Measurements from ENCODE around the gene PPRC1. TPM values are rescaled to one million over a fixed set of nuclear protein-coding genes. Genes with fewer than 3 reads are reported as not detected.

The PPRC1 gene
- total RNA-seq, 4 donors from 2014 or later = 15.4 to 105 (median 31.9) TPM

DNA sequence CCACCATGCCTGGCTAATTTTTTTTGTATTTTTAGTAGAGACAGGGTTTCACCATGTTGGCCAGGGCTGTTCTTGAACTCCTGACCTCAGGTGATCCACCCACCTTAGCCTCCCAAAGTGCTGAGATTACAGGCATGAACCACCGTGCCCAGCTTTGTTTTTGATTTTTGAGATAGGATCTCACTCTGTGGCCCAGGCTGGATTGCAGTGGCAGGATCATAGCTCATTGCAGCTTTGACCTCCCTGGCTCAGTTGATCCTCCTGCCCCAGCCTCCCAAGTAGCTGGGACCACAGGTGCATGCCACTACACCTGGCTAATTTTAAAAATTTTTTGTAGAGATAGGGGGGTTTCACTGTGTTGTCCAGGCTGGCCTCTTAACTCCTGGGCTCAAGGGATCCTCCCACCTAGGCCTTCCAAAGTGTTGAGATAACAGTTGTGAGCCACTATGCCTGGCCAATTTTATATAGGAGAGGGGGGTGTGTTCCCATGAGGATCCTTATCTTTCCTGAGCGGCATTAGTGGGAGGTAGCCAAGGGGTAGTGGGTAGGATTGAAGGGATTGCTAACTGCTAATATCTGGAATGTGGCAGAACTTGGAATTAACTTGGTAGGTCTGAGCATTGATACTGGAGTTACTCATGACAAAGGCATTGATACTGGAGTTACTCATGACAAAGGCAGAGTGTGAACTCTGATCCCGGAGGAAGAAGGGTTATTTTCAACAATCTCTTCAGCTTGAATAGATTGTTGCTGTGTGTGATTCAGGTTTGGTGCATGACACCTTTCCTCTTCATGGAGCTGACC is 18.3 kb downstream of the PPRC1 start:
- no peak for DNase-seq (ENCODE audit: low spot score)
- TF ChIP-seq, protein P1, sequence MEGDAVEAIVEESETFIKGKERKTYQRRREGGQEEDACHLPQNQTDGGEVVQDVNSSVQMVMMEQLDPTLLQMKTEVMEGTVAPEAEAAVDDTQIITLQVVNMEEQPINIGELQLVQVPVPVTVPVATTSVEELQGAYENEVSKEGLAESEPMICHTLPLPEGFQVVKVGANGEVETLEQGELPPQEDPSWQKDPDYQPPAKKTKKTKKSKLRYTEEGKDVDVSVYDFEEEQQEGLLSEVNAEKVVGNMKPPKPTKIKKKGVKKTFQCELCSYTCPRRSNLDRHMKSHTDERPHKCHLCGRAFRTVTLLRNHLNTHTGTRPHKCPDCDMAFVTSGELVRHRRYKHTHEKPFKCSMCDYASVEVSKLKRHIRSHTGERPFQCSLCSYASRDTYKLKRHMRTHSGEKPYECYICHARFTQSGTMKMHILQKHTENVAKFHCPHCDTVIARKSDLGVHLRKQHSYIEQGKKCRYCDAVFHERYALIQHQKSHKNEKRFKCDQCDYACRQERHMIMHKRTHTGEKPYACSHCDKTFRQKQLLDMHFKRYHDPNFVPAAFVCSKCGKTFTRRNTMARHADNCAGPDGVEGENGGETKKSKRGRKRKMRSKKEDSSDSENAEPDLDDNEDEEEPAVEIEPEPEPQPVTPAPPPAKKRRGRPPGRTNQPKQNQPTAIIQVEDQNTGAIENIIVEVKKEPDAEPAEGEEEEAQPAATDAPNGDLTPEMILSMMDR (IDR thresholded peaks at IDR 0.05) = no peak

DNA sequence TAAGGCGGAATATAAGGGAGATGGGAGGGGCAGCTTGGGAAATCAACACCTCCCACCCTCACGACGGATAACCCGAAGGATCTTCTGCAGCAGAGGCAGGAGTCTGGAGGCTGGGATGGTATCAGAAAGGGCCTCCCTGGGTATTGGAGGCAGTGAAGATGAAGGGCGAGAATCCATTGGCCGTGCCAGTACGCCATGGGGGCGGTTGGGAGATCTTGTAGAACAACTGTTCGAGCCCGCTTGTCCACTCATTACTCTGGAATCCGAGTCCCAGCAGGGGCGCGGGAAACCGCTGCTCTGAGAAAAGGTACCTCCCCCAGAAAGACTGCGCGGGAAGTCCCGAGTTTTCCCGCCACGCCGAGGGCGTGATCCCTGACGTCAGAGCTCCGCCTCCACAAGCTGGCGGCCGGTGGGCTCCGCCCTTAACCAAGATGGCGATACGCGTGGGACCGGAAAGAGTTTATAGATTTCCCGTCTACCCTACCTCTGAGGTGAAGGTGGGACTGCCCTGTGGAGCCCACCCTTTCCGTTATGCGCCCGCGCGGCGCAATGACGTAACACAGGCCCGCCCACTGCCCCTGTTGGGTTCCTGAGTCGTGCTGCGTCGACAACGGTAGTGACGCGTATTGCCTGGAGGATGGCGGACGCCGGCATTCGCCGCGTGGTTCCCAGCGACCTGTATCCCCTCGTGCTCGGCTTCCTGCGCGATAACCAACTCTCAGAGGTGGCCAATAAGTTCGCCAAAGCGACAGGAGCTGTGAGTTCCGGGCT is 19.1 kb downstream of the PPRC1 start, which contains the start of gene NOLC1:
Gene NOLC1, plus strand, starts transcription at position 616 of the 771 bp plus-strand sequence. Its CDS starts 22 bp downstream, at position 638.
- DNase-seq (ENCODE audit: low spot score) (peak; percentile 99), ATAC-seq (ENCODE audit: low FRiP score) (peak; percentile 95)
- TF ChIP-seq, protein P1 (IDR thresholded peaks at IDR 0.05) = no peak

More for the DNA sequence above, 18.3 kb downstream of the PPRC1 start:
- ATAC-seq (ENCODE audit: low FRiP score) = peak; percentile 49

DNA sequence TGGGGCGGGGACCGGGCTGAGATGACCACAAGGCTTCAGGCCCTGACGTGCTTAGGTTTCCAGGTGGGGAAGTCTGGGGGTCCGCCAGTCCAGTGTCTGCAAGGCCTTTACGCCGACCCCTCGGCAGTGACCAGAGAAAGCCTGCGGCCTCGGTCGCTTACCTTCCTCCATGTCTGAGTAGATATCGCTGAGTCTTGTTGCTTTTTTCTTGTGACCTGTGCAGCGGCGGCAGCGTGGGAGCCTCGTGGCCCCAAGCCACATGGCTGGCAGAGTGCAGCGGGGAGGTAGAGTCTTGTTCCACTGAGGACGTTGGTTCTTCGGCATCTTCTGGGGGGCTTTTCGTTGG is 19.7 kb downstream of the PPRC1 start:
- DNase-seq (ENCODE audit: low spot score) (no peak), ATAC-seq (ENCODE audit: low FRiP score) (peak; percentile 5)
- TF ChIP-seq, protein P1 (IDR thresholded peaks at IDR 0.05) = no peak

DNA sequence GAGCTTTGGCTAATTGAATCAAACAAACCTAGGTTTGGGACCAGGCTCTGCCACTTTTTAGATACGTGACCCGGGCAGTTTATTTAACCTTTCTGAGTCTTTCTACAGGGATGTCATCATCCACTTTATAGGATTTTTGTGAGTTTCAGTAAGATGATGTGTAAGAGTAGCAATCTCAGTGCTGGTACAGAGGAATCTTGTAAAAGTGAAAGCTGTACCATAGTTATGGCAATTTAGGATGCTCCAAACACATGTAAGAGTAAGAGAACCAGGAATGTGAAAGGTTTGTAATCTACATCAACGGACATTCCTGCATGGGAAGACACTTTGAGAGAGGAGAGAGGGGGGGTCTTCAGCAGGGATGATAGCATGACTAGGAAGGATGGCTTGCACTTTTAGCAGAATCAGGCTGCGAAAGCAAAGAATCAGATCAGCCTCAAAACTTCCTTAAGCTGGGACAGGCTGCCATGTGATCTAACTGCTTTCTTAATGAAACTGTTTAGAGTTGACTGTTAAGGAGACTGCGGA is 20.3 kb downstream of the PPRC1 start:
- DNase-seq (ENCODE audit: low spot score) (no peak), ATAC-seq (ENCODE audit: low FRiP score) (no peak)
- TF ChIP-seq, protein P1 (IDR thresholded peaks at IDR 0.05) = no peak

DNA sequence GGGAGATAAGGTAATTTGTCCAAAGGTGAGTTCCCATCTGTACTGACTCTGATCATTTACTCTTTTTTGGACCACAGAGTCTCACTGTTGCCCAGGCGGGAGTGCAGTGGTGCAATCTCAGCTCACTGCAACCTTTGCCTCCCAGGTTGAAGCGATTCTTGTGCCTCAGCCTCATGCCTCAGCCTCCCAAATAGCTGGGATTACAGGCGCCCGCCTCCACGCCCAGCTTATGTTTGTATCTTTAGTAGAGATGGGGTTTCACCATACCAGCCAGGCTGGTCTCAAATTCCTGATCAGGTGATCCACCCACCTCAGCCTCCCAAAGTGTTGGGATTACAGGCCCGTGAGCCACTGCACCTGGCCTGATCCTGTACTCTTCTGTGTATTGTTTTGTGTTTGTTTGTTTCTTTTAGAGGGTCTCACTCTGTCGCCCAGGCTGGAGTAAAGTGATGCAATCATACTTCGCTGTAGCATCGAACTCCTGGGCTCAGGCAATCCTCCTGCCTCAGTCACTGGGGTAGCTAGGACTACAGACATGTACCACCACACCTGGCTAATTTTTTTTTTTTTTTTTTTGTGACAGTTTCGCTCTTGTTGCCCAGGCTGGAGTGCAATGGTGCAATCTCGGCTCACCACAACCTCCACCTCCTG is 21.8 kb downstream of the PPRC1 start:
- TF ChIP-seq, protein P1 (IDR thresholded peaks at IDR 0.05) = no peak
- ATAC-seq (ENCODE audit: low FRiP score) (no peak), DNase-seq (ENCODE audit: low spot score) (no peak)

DNA sequence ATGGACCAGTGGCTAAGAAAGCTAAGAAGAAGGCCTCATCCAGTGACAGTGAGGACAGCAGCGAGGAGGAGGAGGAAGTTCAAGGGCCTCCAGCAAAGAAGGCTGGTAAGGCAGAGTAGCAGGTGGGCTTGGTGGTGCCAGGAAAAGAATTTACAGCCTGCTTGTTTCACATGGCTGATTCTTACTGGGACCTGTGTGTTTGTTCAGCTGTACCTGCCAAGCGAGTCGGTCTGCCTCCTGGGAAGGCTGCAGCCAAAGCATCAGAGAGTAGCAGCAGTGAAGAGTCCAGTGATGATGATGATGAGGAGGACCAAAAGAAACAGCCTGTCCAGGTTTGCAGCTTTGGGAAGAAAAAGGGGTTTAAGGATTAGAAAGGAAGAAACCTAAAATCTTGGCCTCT is 24.4 kb downstream of the PPRC1 start:
- TF ChIP-seq, protein P1 (IDR thresholded peaks at IDR 0.05) = no peak
- DNase-seq (ENCODE audit: low spot score) (no peak), ATAC-seq (ENCODE audit: low FRiP score) (no peak)

Data from omental fat pad (tissue), 4 donors.